Measurements from ENCODE around the gene HSD17B10.
A peak's percentile ranks its signal among the peaks of the same experiment; 100 is the strongest.

- TF ChIP-seq, protein P1, sequence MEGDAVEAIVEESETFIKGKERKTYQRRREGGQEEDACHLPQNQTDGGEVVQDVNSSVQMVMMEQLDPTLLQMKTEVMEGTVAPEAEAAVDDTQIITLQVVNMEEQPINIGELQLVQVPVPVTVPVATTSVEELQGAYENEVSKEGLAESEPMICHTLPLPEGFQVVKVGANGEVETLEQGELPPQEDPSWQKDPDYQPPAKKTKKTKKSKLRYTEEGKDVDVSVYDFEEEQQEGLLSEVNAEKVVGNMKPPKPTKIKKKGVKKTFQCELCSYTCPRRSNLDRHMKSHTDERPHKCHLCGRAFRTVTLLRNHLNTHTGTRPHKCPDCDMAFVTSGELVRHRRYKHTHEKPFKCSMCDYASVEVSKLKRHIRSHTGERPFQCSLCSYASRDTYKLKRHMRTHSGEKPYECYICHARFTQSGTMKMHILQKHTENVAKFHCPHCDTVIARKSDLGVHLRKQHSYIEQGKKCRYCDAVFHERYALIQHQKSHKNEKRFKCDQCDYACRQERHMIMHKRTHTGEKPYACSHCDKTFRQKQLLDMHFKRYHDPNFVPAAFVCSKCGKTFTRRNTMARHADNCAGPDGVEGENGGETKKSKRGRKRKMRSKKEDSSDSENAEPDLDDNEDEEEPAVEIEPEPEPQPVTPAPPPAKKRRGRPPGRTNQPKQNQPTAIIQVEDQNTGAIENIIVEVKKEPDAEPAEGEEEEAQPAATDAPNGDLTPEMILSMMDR (IDR thresholded peaks at IDR 0.05; ENCODE audit: insufficient read depth, low read length, poor library complexity, severe bottlenecking), result peak; percentile 41
- no peak for TF ChIP-seq EZH2phosphoT487 (conservative IDR thresholded peaks at IDR 0.05; ENCODE audit: low read length)
Measured at GRCh38 chrX:53481816-53482465, 47.8 kb upstream of the HSD17B10 start.

All from SU-DHL-6 (cell line).